ENCODE data around the gene MUC6.

The MUC6 gene

DNA sequence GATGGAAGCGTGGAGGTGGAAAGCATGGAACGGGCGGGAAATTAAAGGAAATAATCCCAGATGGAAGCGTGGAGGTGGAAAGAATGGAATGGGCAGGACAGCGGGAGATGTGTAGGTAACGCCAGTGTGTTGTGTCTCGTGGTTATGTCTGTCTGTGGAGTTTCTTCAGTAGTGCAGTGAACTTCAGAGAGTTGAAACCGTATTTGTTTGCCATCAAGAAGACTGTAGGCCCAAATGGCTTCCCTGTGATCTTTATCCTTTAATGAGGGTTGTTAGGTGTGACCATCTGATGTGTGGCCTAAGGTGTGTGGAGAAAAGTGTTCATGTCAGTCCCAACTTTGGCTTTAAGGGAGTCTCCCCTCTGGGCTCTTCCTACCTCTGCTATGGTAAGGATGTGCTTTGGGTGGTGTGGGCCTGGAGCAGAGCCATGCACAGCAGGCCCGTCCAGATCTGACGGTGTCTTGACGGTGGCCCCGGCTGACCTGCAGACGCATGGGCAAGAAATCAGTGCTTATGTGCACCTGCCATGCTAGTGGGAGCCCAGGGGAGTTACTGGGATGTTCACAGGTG lies 71.2 kb downstream of the MUC6 start:
- no peak for DNase-seq (ENCODE audit: low read depth)

GRCh38 chr11:963852-964251 lies 72.7 kb downstream of the MUC6 start:
- no peak for DNase-seq (ENCODE audit: low read depth)

Measured in activated T-cell treated with anti-CD3 and anti-CD28 coated beads for 48 hours (primary cell).